ENCODE results near the gene MAP4K4. TPM values are rescaled to one million over a fixed set of nuclear protein-coding genes. Genes with fewer than 3 reads are reported as not detected.

MAP4K4 gene
- total RNA-seq, 1 donor from 2014 or later = 115 TPM

DNA sequence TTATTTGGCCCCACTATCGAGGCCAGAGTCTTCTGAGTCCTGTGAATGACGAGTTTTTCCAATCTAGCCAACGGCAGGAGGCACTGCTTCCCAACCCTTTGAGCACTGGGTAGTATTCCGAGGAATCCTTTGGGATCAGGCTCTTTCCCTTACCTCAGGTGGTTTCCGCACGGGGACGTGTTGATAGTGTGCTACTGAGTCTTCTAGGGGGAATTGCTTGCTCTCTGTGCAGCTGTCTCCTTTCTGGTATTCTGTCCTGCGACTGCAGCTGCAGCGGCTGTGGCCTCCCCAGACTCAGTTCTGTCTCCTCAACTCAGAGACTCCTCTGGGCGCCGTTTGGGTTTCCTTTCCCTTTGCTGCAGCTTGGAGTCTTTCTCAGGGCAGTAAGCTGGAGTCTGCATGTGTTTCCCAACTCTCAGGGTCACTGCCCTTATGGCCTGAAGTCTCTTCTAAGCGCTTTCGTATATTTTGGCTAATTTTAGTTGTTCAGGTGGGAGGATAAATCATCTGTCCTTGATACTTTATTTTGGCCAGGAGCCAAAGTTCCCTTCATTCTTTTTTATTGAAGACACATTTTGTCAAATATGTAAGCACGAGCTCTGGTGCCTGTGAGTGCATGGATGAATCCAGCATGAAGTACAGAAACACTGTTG, 118.4 kb downstream of the MAP4K4 start:
- H3K4me3 ChIP-seq (ENCODE audit: low read depth, low read length) = no peak overlapping the region
- TF ChIP-seq, protein P1, sequence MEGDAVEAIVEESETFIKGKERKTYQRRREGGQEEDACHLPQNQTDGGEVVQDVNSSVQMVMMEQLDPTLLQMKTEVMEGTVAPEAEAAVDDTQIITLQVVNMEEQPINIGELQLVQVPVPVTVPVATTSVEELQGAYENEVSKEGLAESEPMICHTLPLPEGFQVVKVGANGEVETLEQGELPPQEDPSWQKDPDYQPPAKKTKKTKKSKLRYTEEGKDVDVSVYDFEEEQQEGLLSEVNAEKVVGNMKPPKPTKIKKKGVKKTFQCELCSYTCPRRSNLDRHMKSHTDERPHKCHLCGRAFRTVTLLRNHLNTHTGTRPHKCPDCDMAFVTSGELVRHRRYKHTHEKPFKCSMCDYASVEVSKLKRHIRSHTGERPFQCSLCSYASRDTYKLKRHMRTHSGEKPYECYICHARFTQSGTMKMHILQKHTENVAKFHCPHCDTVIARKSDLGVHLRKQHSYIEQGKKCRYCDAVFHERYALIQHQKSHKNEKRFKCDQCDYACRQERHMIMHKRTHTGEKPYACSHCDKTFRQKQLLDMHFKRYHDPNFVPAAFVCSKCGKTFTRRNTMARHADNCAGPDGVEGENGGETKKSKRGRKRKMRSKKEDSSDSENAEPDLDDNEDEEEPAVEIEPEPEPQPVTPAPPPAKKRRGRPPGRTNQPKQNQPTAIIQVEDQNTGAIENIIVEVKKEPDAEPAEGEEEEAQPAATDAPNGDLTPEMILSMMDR (conservative IDR thresholded peaks at IDR 0.05; ENCODE audit: low read depth, low read length) = no peak
- DNase-seq (ENCODE audit: low read depth) = no peak

DNA sequence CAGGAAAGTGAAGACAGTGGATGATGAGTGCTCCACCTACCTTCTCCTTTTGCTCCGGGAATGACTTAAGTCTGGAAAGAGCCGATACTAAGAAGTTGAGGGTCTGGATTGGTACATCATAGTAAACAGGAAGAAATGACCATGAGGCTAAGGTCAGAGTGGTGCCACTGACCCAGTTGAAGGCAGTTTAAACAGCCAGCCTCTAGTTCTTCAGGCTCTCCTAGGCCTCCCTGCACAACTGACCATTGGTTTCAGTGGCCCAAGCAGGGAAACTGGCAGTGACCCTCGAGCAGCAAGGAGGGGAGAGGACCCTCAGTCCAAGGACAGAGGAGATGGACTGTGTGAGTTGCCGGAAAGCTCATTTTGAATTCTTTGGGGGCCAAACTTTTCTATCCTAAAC, 119.1 kb downstream of the MAP4K4 start:
- DNase-seq (ENCODE audit: low read depth) = no peak
- TF ChIP-seq, protein P1 (conservative IDR thresholded peaks at IDR 0.05; ENCODE audit: low read depth, low read length) = no peak
- no peak overlapping the region for H3K4me3 ChIP-seq (ENCODE audit: low read depth, low read length)

DNA sequence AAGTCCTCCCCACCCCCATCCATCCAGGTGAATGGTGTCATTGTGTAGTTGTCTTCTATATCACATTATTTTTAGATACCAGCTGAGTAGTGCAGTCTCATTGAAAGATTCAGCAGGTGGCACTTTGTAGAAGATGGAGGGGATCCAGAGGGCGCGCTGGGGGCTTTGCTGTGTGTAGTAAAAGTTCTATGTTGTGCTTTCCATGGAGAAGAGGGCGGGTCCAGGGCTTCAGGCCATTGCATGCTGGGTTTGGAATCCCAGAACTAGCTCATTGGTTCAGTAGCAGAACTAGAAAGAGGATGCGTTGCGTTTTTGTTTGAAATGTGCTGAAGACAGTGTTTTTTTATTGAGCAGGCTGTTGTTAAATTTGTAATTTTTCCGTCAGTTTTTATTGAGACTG, 120.0 kb downstream of the MAP4K4 start:
- TF ChIP-seq, protein P1 (conservative IDR thresholded peaks at IDR 0.05; ENCODE audit: low read depth, low read length) = no peak
- no peak for DNase-seq (ENCODE audit: low read depth)
- H3K4me3 ChIP-seq (ENCODE audit: low read depth, low read length) = no peak overlapping the region

DNA sequence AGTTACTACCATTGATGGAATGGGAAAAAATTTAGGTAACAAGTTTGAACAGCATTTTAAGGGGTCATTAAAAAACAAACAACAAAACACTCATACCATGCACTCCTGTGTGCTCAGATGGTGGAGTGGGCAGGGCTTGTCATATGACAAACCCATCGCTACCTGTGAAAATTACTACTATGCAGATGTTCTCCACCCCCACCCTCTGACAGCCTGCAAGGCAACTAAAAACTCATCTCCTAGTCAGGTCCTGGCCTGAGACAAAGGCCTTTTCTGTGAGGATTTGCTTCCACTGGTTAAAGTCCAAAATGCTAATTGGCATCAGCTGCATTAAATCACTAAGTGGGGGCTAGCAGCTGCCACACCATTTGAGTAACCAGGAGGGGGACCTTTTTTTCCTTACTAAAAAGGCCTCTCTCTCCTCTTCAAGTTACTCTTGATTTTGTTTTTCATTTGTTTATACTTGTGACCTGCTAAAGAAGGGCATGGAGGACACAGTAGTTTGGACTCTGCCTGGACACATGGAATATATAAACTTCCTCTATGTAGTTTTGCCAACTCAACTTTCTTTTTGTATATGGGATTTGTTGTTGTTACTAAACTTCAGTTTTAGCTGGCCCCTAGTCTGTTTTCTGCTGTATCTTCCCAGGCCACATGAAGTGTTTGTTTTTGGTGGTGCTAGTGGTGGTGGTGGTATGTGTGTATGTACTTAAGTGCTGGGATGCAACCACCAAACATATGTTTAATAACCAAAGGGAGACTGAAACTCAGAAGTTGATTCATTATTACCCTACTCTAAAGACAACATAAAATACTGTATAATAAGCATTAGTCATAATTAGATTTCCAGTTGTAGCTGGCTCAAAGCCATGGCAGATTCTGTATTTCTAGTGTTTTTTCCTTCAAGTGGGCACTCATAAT, 121.3 kb downstream of the MAP4K4 start:
- no peak overlapping the region for H3K4me3 ChIP-seq (ENCODE audit: low read depth, low read length)
- DNase-seq (ENCODE audit: low read depth) = no peak
- TF ChIP-seq, protein P1 (conservative IDR thresholded peaks at IDR 0.05; ENCODE audit: low read depth, low read length) = no peak

DNA sequence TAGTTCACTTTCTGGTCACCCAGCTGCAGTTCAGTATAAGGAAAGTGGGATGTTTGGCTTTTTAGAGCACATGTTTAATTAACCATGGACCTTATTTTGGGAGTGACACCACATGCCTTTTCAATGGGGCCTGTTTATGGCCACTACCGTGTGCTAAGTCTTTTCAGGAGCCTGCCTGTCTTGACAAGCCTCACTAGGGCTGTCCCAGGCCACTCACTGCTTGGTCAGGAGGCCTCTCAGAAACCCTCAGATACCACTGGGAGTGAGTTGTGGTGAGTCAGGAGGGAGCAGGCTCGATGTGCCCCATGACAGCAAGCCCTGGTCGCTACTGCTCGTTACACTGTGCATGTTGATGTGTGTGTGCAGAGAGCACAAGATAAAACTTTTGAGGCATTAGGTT, 123.0 kb downstream of the MAP4K4 start:
- H3K4me3 ChIP-seq (ENCODE audit: low read depth, low read length) = no peak overlapping the region
- TF ChIP-seq, protein P1 (conservative IDR thresholded peaks at IDR 0.05; ENCODE audit: low read depth, low read length) = no peak
- no peak for DNase-seq (ENCODE audit: low read depth)

DNA sequence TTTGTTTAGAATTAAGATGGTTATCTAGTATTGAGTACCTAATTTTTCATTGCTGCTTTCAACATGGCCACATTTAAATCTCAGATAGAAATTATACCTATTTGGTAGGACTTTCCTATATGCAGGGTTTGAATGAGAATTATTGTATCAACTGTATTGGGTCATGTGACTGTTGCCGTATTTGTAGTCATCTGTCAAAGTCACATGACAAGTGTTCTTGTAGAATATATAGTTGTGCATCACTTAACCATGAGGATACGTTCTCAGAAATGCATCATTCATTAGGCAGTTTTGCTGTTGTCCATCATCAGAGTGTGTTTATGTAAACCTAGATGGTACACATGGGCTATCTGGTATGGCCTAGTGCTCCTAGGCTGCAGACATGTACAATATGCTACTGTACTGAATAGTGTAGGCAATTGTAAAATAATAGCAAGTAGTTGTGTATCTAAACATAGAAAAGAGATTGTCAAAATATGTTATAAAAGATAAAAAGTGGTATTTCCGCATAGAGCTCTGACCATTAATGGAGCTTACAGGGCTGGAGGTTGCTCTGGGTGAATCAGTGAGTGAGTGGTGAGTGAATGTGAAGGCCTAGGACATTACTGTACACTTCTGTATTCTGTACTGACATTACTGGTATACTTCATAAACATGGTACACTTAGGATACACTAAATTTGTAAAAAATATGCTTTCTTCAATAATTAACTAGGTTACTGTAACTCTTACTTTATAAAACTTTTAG, 123.7 kb downstream of the MAP4K4 start:
- no peak overlapping the region for H3K4me3 ChIP-seq (ENCODE audit: low read depth, low read length)
- TF ChIP-seq, protein P1 (conservative IDR thresholded peaks at IDR 0.05; ENCODE audit: low read depth, low read length) = no peak
- DNase-seq (ENCODE audit: low read depth) = no peak

All from epithelial cell of proximal tubule (primary cell).